IMR-90 (cell line): Measurements from ENCODE around the gene SLC5A11. TPM values are rescaled to one million over a fixed set of nuclear protein-coding genes. Genes with fewer than 3 reads are reported as not detected.

ENCODE experiments used
- ATAC-seq: fragments of 200-7000 bp; cut with Tn5 transposase; 2 replicates; pipeline ENCODE4 v1.9.1; 2020; ENCODE audit warnings: low read depth, mild to moderate bottlenecking, moderate library complexity
- BruUV-seq: library from RNA; stranded (reverse); fragments of 400-500 nt; replicated peaks from 2 replicates; lab custom pipeline; 2021; lab: Mats Ljungman, UMichigan
- CTCF ChIA-PET: fragments of 300-600 bp; formaldehyde crosslinking; extraction: SDS; loops from one replicate; lab custom pipeline; 2021; ENCODE audit warnings: antibody characterized with exemption; lab: Yijun Ruan, JAX
- POLR2A ChIA-PET: fragments of 300-600 bp; sonication (Branson Sonifier 250); formaldehyde crosslinking; loops from one replicate; lab custom pipeline; 2022; ENCODE audit warnings: antibody characterized with exemption; ENCODE audit not compliant: unreplicated experiment; lab: Charles Lee
- DNase-seq: peaks from one replicate; pipeline ENCODE4 v3.0.0; 2013
- H2AFZ ChIP-seq: replicated peaks from 2 replicates; pipeline ENCODE3; 2013; ENCODE audit warnings: low read length, mild to moderate bottlenecking; ENCODE audit not compliant: poor library complexity
- H2AK5ac ChIP-seq: 2 replicates; pipeline ENCODE4 v1.6.1; 2013; ENCODE audit warnings: low read depth, low read length, inconsistent platforms
- H2AK9ac ChIP-seq: replicated peaks from 2 replicates; pipeline ENCODE3; 2013; ENCODE audit warnings: mild to moderate bottlenecking, low read depth, low read length, moderate library complexity; ENCODE audit not compliant: poor library complexity
- H2BK120ac ChIP-seq: 2 replicates; pipeline ENCODE4 v1.6.1; 2013; ENCODE audit warnings: low read depth, low read length, inconsistent platforms
- H2BK15ac ChIP-seq: 3 replicates; pipeline ENCODE4 v1.6.1; 2013; ENCODE audit warnings: low read depth, low read length, inconsistent platforms
- H2BK20ac ChIP-seq: 2 replicates; pipeline ENCODE4 v1.6.1; 2013; ENCODE audit warnings: low read depth, mild to moderate bottlenecking, inconsistent platforms, low read length, moderate library complexity
- H2BK5ac ChIP-seq: 2 replicates; pipeline ENCODE4 v1.6.1; 2013; ENCODE audit warnings: mild to moderate bottlenecking, low read depth, low read length, inconsistent platforms; ENCODE audit not compliant: poor library complexity, severe bottlenecking
- H3K14ac ChIP-seq: replicated peaks from 2 replicates; pipeline ENCODE4 v1.6.1; 2013; ENCODE audit warnings: low read depth, low read length, inconsistent platforms
- H3K18ac ChIP-seq: 2 replicates; pipeline ENCODE4 v1.6.1; 2013; ENCODE audit warnings: low read depth, low read length, control low read depth
- H3K23ac ChIP-seq: 2 replicates; pipeline ENCODE4 v1.6.1; 2013; ENCODE audit warnings: low read depth, low read length, inconsistent platforms
- H3K27ac ChIP-seq: 2 replicates; pipeline ENCODE4 v1.5.1; 2013; ENCODE audit warnings: mild to moderate bottlenecking, control low read depth, low read length; ENCODE audit not compliant: insufficient read depth
- H3K27me3 ChIP-seq: 2 replicates; pipeline ENCODE4 v1.6.1; 2013; ENCODE audit warnings: low read length; ENCODE audit not compliant: control insufficient read depth, insufficient read depth
- H3K36me3 ChIP-seq: 2 replicates; pipeline ENCODE4 v1.6.1; 2013; ENCODE audit warnings: low read length, mixed read lengths; ENCODE audit not compliant: control insufficient read depth, insufficient read depth
- H3K4ac ChIP-seq: 2 replicates; pipeline ENCODE4 v1.6.1; 2013; ENCODE audit warnings: low read depth, low read length, inconsistent platforms
- H3K4me1 ChIP-seq: 2 replicates; pipeline ENCODE4 v1.6.1; 2013; ENCODE audit warnings: low read length, mixed read lengths; ENCODE audit not compliant: control insufficient read depth, insufficient read depth
- H3K4me2 ChIP-seq: 2 replicates; pipeline ENCODE4 v1.6.1; 2013; ENCODE audit warnings: low read depth, mild to moderate bottlenecking, control low read depth, low read length, moderate library complexity
- H3K4me3 ChIP-seq: 2 replicates; pipeline ENCODE4 v1.5.1; 2013; ENCODE audit warnings: low read depth, mild to moderate bottlenecking, control low read depth, low read length, moderate library complexity; ENCODE audit not compliant: insufficient read depth
- H3K56ac ChIP-seq: 2 replicates; pipeline ENCODE4 v1.6.1; 2013; ENCODE audit warnings: low read length, inconsistent platforms; ENCODE audit not compliant: insufficient read depth; ENCODE audit errors: extremely low read depth
- H3K79me1 ChIP-seq, 2 experiments: 2 replicates each; pipeline ENCODE4 v1.6.1; 2013; ENCODE audit warnings: low read length in 2 of 2, inconsistent platforms in 1 of 2, low read depth in 1 of 2
- H3K9ac ChIP-seq: 2 replicates; pipeline ENCODE4 v1.6.1; 2013; ENCODE audit warnings: low read depth, low read length, control low read depth
- H3K9me1 ChIP-seq: 2 replicates; pipeline ENCODE4 v1.6.1; 2013; ENCODE audit warnings: low read length, inconsistent platforms; ENCODE audit not compliant: insufficient read depth
- H3K9me3 ChIP-seq: 2 replicates; pipeline ENCODE4 v1.6.1; 2013; ENCODE audit warnings: low read length; ENCODE audit not compliant: control insufficient read depth, insufficient read depth
- H4K20me1 ChIP-seq: 2 replicates; pipeline ENCODE4 v1.6.1; 2013; ENCODE audit warnings: low read length, inconsistent platforms; ENCODE audit not compliant: insufficient read depth
- H4K5ac ChIP-seq: 2 replicates; pipeline ENCODE4 v1.6.1; 2013; ENCODE audit warnings: mild to moderate bottlenecking, low read depth, low read length, control low read depth
- H4K8ac ChIP-seq, 2 experiments: 2 replicates each; pipeline ENCODE4 v1.6.1; 2013; ENCODE audit warnings: low read depth in 2 of 2, low read length in 2 of 2, control low read depth in 1 of 2, inconsistent platforms in 1 of 2
- H4K91ac ChIP-seq: 2 replicates; pipeline ENCODE4 v1.6.1; 2013; ENCODE audit warnings: low read depth, low read length, inconsistent platforms; ENCODE audit not compliant: insufficient read depth
- FOS ChIP-seq: fragments of 150-350 bp; IDR thresholded peaks from 2 replicates; pipeline ENCODE4 v1.6.1; 2016; ENCODE audit warnings: low read depth, low read length
- MXI1 ChIP-seq: IDR thresholded peaks from 2 replicates; pipeline ENCODE4 v1.6.1; 2012; ENCODE audit warnings: low read depth, mild to moderate bottlenecking, low read length, moderate library complexity, borderline replicate concordance
- POLR2A ChIP-seq: IDR thresholded peaks from 2 replicates; pipeline ENCODE4 v1.6.1; 2012; ENCODE audit warnings: mild to moderate bottlenecking, low read depth, low read length
- RCOR1 ChIP-seq: IDR thresholded peaks from 2 replicates; pipeline ENCODE4 v1.6.1; 2012; ENCODE audit warnings: mild to moderate bottlenecking, low read length, improper control_type of control experiment; ENCODE audit not compliant: insufficient replicate concordance
- RFX5 ChIP-seq: IDR thresholded peaks from 2 replicates; pipeline ENCODE4 v1.8.0; 2012; ENCODE audit warnings: low read depth, mild to moderate bottlenecking, low read length, moderate library complexity
- SMC3 ChIP-seq: fragments of 150-350 bp; IDR thresholded peaks from 2 replicates; pipeline ENCODE4 v1.6.1; 2016; ENCODE audit warnings: low read depth, mild to moderate bottlenecking, antibody characterized with exemption, low read length, moderate library complexity
- WGBS, 2 experiments: methylation state at CpG; one replicate each; pipeline versions ENCODE4 v1.1.5 to v1.1.7; 2013; ENCODE audit warnings: missing lambda C conversion rate in 2 of 2; ENCODE audit not compliant: insufficient read length in 1 of 2; ENCODE audit errors: extremely low coverage in 2 of 2; 5-methylcytosine and 5-hydroxymethylcytosine counted together
- dilution Hi-C: fragments of 300-500 bp; cut with HindIII; formaldehyde crosslinking; loops from one replicate; pipeline ENCODE4 v1.14.3; 2018; ENCODE audit warnings: low sequenced_read_pairs; ENCODE audit not compliant: unreplicated experiment
- in situ Hi-C: fragments of 300-500 bp; cut with MboI; formaldehyde crosslinking; loops from 3 replicates; pipeline ENCODE4 v1.14.3; 2019; ENCODE audit warnings: low sequenced_read_pairs, inconsistent platforms, mixed read lengths
- intact Hi-C: fragments of 100-400 bp; cut with micrococcal nuclease; formaldehyde crosslinking; loops from 2 replicates; pipeline ENCODE4 v1.10.0; 2022
- polyA plus RNA-seq, 3 experiments: library from polyadenylated mRNA; depleted of rRNA; stranded (reverse); fragments of >200 nt; gene quantifications; 2 replicates each; pipeline ENCODE4 v1.2.3, GENCODE V29; 2012; ENCODE audit warnings: low replicate concordance in 1 of 3
- total RNA-seq: library from RNA; depleted of rRNA; stranded (reverse); fragments of >200 nt; gene quantifications from 2 replicates; pipeline ENCODE4 v1.2.3, GENCODE V29; 2012

Gene SLC5A11
- total and polyA plus RNA-seq, 2 of the 4 experiments (the other 2 are of a cell fraction) = under 0.01 TPM; not detected in 1

DNA sequence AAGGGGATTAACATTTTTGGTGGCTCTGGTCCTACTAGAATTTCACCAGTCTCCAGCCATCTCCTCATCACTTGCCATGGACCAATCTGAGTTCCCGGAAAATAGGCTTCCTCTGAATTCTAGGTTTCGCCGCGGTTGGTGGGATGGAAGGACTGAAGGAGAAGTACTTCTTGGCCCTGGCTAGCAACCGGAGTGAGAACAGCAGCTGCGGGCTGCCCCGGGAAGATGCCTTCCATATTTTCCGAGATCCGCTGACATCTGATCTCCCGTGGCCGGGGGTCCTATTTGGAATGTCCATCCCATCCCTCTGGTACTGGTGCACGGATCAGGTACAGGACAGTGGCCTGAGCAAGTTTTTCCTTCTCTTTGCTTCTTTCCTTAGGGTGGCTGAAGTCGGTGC, 45.0 kb downstream of the SLC5A11 start:
- no peaks in the 10 kb centered on the region for H4K20me1 ChIP-seq
- no peaks in the 10 kb centered on the region; the same call in 1 of the 2 replicates for H3K4me1 ChIP-seq
- no peak overlapping the region for H2AK5ac ChIP-seq
- H4K5ac ChIP-seq = no peak overlapping the region
- no peak overlapping the region for H3K9ac ChIP-seq
- H3K79me1 ChIP-seq = no peaks in the 10 kb centered on the region
- no peak overlapping the region for H2BK5ac ChIP-seq
- dilution Hi-C loops (no loop called here), in situ Hi-C loops (no loop called here), intact Hi-C loops (no loop called here)
- H3K23ac ChIP-seq = no peak overlapping the region
- H3K4me3 ChIP-seq = no peak overlapping the region
- POLR2A ChIA-PET = no interaction called here
- H2AK9ac ChIP-seq = no peak overlapping the region
- H4K91ac ChIP-seq = no peak overlapping the region
- no TSS peak for BruUV-seq
- H3K18ac ChIP-seq = no peak overlapping the region
- H2AFZ ChIP-seq = no peak overlapping the region
- no peak for TF ChIP-seq SMC3
- no peak for TF ChIP-seq RCOR1
- no peak for TF ChIP-seq FOS
- TF ChIP-seq POLR2A = no peak
- TF ChIP-seq MXI1 = no peak
- no peak for TF ChIP-seq RFX5
- no peak overlapping the region for H3K27ac ChIP-seq
- H3K9me1 ChIP-seq = no peaks in the 10 kb centered on the region
- H3K36me3 ChIP-seq = no peaks in the 10 kb centered on the region
- H3K27me3 ChIP-seq = peaks cover 7% of the 10 kb centered on the region; the same call in 1 of the 2 replicates
- ATAC-seq = no peak
- no peak overlapping the region for H3K14ac ChIP-seq
- no peak overlapping the region for H2BK15ac ChIP-seq
- no peak overlapping the region for H2BK20ac ChIP-seq
- no peak overlapping the region for H4K8ac ChIP-seq
- H3K9me3 ChIP-seq = peaks cover 2% of the 10 kb centered on the region; the same call in 1 of the 2 replicates
- WGBS, 2 experiments = 60% methylated on average over 5 of the region's 13 CpGs; no CpG with 5 or more reads in 1 of the 2 experiments
- CTCF ChIA-PET = interaction anchor here (1.9 kb wide), 1 partner anchor 16 kb away, joined by 8 read pairs; no protein-coding TSS in a partner anchor
- no peak overlapping the region for H2BK120ac ChIP-seq
- no peak for DNase-seq
- H3K4me2 ChIP-seq = no peak overlapping the region
- H3K56ac ChIP-seq = no peak overlapping the region
- no peak overlapping the region for H3K4ac ChIP-seq
